Liver (tissue), 9 donors: ENCODE data around the gene TUFT1. TPM values are rescaled to one million over a fixed set of nuclear protein-coding genes. Genes with fewer than 3 reads are reported as not detected.

ENCODE experiments used
- DNase-seq: peaks from one replicate; pipeline ENCODE4 v3.0.0-alpha.2; 2017; ENCODE audit warnings: low spot score
- H3K27ac ChIP-seq, 2 donors: one replicate each; pipeline ENCODE4 v1.7.0; 2013; ENCODE audit warnings: inconsistent platforms in 2 of 2, low read length in 2 of 2, control low read depth in 1 of 2, low read depth in 1 of 2, mild to moderate bottlenecking in 1 of 2
- H3K27me3 ChIP-seq, 4 donors: one replicate each; pipeline versions ENCODE4 v1.6.1 to v1.7.0; 2013; ENCODE audit warnings: low read length in 3 of 4, inconsistent platforms in 1 of 4, mild to moderate bottlenecking in 1 of 4, moderate library complexity in 1 of 4; ENCODE audit not compliant: control insufficient read depth in 4 of 4, insufficient read depth in 4 of 4
- H3K36me3 ChIP-seq, 4 donors: one replicate each; pipeline versions ENCODE4 v1.6.1 to v1.7.0; 2013; ENCODE audit warnings: low read length in 3 of 4, mild to moderate bottlenecking in 3 of 4, low read depth in 1 of 4, moderate library complexity in 1 of 4; ENCODE audit not compliant: control insufficient read depth in 4 of 4, insufficient read depth in 3 of 4
- H3K4me1 ChIP-seq, 4 donors: one replicate each; pipeline versions ENCODE4 v1.6.1 to v1.7.0; 2013; ENCODE audit warnings: low read length in 3 of 4, mild to moderate bottlenecking in 3 of 4, moderate library complexity in 1 of 4; ENCODE audit not compliant: control insufficient read depth in 4 of 4, insufficient read depth in 4 of 4
- H3K4me3 ChIP-seq, 3 donors: one replicate each; pipeline versions ENCODE4 v1.6.1 to v1.7.0; 2013; ENCODE audit warnings: low read length in 3 of 3, control low read depth in 1 of 3, low read depth in 1 of 3, mild to moderate bottlenecking in 1 of 3
- H3K9ac ChIP-seq, 2 donors: one replicate each; pipeline ENCODE4 v1.7.0; 2013; ENCODE audit warnings: low read length in 2 of 2, mild to moderate bottlenecking in 2 of 2, moderate library complexity in 2 of 2, control low read depth in 1 of 2, low read depth in 1 of 2
- H3K9me3 ChIP-seq, 4 donors: one replicate each; pipeline versions ENCODE4 v1.6.1 to v1.7.0; 2013; ENCODE audit warnings: low read length in 3 of 4; ENCODE audit not compliant: control insufficient read depth in 4 of 4
- ATF3 ChIP-seq: IDR thresholded peaks from 2 replicates; pipeline ENCODE4 v1.6.1; 2016; ENCODE audit warnings: antibody characterized with exemption
- CTCF ChIP-seq: fragments of 150-350 bp; IDR thresholded peaks from 2 replicates; pipeline ENCODE4 v1.5.1; 2017; ENCODE audit warnings: improper control_type of control experiment, low read depth, low read length; ENCODE audit not compliant: missing input control
- EGR1 ChIP-seq, 2 donors: IDR thresholded peaks; 2 replicates each; pipeline ENCODE4 v1.6.1; 2016 to 2018; ENCODE audit warnings: antibody characterized with exemption in 2 of 2, low read depth in 2 of 2
- FOXA1 ChIP-seq: IDR thresholded peaks from 2 replicates; pipeline ENCODE4 v1.6.1; 2016; ENCODE audit warnings: antibody characterized with exemption
- FOXA2 ChIP-seq: IDR thresholded peaks from 2 replicates; pipeline ENCODE4 v1.6.1; 2016; ENCODE audit warnings: antibody characterized with exemption
- GABPA ChIP-seq, 2 donors: IDR thresholded peaks in 1 of 2; conservative IDR thresholded peaks in 1 of 2; 2 replicates each; pipeline ENCODE4 v1.6.1; 2016; ENCODE audit warnings: antibody characterized with exemption in 2 of 2, mild to moderate bottlenecking in 1 of 2, moderate library complexity in 1 of 2
- HNF4A ChIP-seq, 2 donors: conservative IDR thresholded peaks; 2 replicates each; pipeline ENCODE4 v1.6.1; 2016; ENCODE audit warnings: antibody characterized with exemption in 2 of 2, mild to moderate bottlenecking in 2 of 2
- HNF4G ChIP-seq: IDR thresholded peaks from 2 replicates; pipeline ENCODE4 v1.6.1; 2016; ENCODE audit warnings: antibody characterized with exemption
- JUND ChIP-seq, 2 donors: IDR thresholded peaks; 2 replicates each; pipeline ENCODE4 v1.6.1; 2016; ENCODE audit warnings: antibody characterized with exemption in 2 of 2
- NR2F2 ChIP-seq: IDR thresholded peaks from 2 replicates; pipeline ENCODE4 v1.6.1; 2016; ENCODE audit warnings: antibody characterized with exemption
- RAD21 ChIP-seq, 2 donors: IDR thresholded peaks; 2 replicates each; pipeline ENCODE4 v1.6.1; 2016; ENCODE audit warnings: antibody characterized with exemption in 2 of 2, mild to moderate bottlenecking in 2 of 2
- REST ChIP-seq: IDR thresholded peaks from 2 replicates; pipeline ENCODE4 v1.6.1; 2016; ENCODE audit warnings: antibody characterized with exemption, mild to moderate bottlenecking
- RXRA ChIP-seq, 2 donors: IDR thresholded peaks; 2 replicates each; pipeline ENCODE4 v1.6.1; 2017 to 2018; ENCODE audit warnings: antibody characterized with exemption in 2 of 2, mild to moderate bottlenecking in 1 of 2
- SP1 ChIP-seq: IDR thresholded peaks from 2 replicates; pipeline ENCODE4 v1.6.1; 2018; ENCODE audit warnings: antibody characterized with exemption, mild to moderate bottlenecking
- TAF1 ChIP-seq: conservative IDR thresholded peaks from 2 replicates; pipeline ENCODE4 v1.6.1; 2016; ENCODE audit warnings: antibody characterized with exemption, mild to moderate bottlenecking
- YY1 ChIP-seq: IDR thresholded peaks from 2 replicates; pipeline ENCODE4 v1.6.1; 2016; ENCODE audit warnings: antibody characterized with exemption, mild to moderate bottlenecking
- ZBTB33 ChIP-seq: IDR thresholded peaks from 2 replicates; pipeline ENCODE4 v1.6.1; 2016; ENCODE audit warnings: antibody characterized with exemption
- WGBS: extraction: QIAGEN DNeasy Blood & Tissue Kit; methylation state at CpG from one replicate; pipeline ENCODE4 v1.1.7; 2013; 5-methylcytosine and 5-hydroxymethylcytosine counted together
- polyA plus RNA-seq, 2 donors: library from polyadenylated mRNA; stranded (reverse) in 1 of 2; unstranded in 1 of 2; fragments of 200-250 nt in 1 of 2; fragments of >200 nt in 1 of 2; fragmentation: Nextera tagmentation in 1 of 2; extraction: Ambion mirVana in 1 of 2; gene quantifications; one replicate each; pipeline versions ENCODE4 v1.2.1 to v1.2.3, GENCODE V29; 2013 to 2015
- total RNA-seq, 2 donors: library from RNA; depleted of rRNA; stranded (reverse); fragments of >200 nt; gene quantifications; one replicate each; pipeline ENCODE4 v1.2.3, GENCODE V29; 2014
- TF ChIP-seq, protein P1 (sequence below): IDR thresholded peaks from 2 replicates; pipeline ENCODE4 v1.6.1; 2016; ENCODE audit warnings: antibody characterized with exemption
- donor health status: healthy.
- donor health status: healthy.
- donor health status: healthy.
- donor health status: healthy.
- donor health status: healthy.

Gene TUFT1
- total and polyA plus RNA-seq, 4 donors = 1.7 to 4.8 (median 3.0) TPM

GRCh38 chr1:151512801-151513625 is 27.1 kb upstream of the TUFT1 start:
- no peak for DNase-seq
- Histone ChIP-seq H3K4me1 (peaks cover 4 to 65% (median 34%) of the 10 kb centered on the region in 4 donors), H3K9ac (peak overlapping the region; percentile 26 to 51), H3K27me3 (no peaks in the 10 kb centered on the region), H3K9me3 (no peaks in the 10 kb centered on the region), H3K27ac (peak overlapping the region; percentile 94 to 96), H3K36me3 (no peaks in the 10 kb centered on the region), H3K4me3 (peak overlapping the region; percentile 10 to 72 (median 51))
- TF ChIP-seq SP1 (peak; percentile 17), HNF4A (conservative IDR thresholded peaks at IDR 0.05) (peak in 1 of 2 donors; percentile 40), FOXA1 (no peak)
- 16% methylated on average over 8 of the region's 8 CpGs for WGBS

- Histone ChIP-seq H3K9me3 (no peaks in the 10 kb centered on the region), H3K27ac (peak overlapping the region; percentile 94 to 96), H3K4me1 (peaks cover 4 to 65% (median 34%) of the 10 kb centered on the region in 4 donors), H3K4me3 (peak overlapping the region in 1 of 3 donors; percentile 2), H3K27me3 (no peaks in the 10 kb centered on the region), H3K36me3 (peaks cover 0 to 4% (median 2%) of the 10 kb centered on the region in 4 donors), H3K9ac (peak overlapping the region in 1 of 2 donors; percentile 5)
- TF ChIP-seq HNF4A (conservative IDR thresholded peaks at IDR 0.05) (peak; percentile 59 to 70), EGR1 (IDR thresholded peaks at IDR 0.05; ENCODE audit: low read depth in 2 of 2) (no peak), CTCF (no peak), SP1 (peak; percentile 90), TAF1 (no peak), YY1 (peak; percentile 95), RAD21 (IDR thresholded peaks at IDR 0.05) (peak in 1 of 2 donors; percentile 18), REST (peak; percentile 62), ATF3 (peak; percentile 73), RXRA (IDR thresholded peaks at IDR 0.05) (peak; percentile 57 to 77), ZBTB33 (peak; percentile 27), HNF4G (peak; percentile 18), FOXA1 (peak; percentile 70), FOXA2 (peak; percentile 62), JUND (IDR thresholded peaks at IDR 0.05) (peak in 1 of 2 donors; percentile 60), GABPA (IDR thresholded peaks at IDR 0.05 in 1 of 2, conservative IDR thresholded peaks at IDR 0.05 in 1 of 2) (peak in 1 of 2 donors; percentile 65), NR2F2 (no peak)
- TF ChIP-seq, protein P1, sequence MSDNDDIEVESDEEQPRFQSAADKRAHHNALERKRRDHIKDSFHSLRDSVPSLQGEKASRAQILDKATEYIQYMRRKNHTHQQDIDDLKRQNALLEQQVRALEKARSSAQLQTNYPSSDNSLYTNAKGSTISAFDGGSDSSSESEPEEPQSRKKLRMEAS = peak; percentile 67
- WGBS = 24% methylated on average over 6 of the region's 6 CpGs
- DNase-seq = peak; percentile 73
Observed at GRCh38 chr1:151513626-151514121, 26.4 kb upstream of the TUFT1 start.
